Lung microvascular endothelial cell (primary cell): ENCODE results near the gene KLRC4. TPM values are rescaled to one million over a fixed set of nuclear protein-coding genes. Genes with fewer than 3 reads are reported as not detected.
A peak's percentile ranks its signal among the peaks of the same experiment; 100 is the strongest.
"Not testable (repeated sequence)": the region's sequence is repeated elsewhere in the genome, so short reads cannot be mapped to it uniquely, and the experiment has no call there.

Experiments
- DNase-seq, 2 donors: peaks; one replicate each; pipeline versions ENCODE4 v3.0.0 to v3.0.0-alpha.2; 2010; ENCODE audit warnings: low read depth in 2 of 2
- total RNA-seq: library from RNA; depleted of rRNA; stranded (reverse); fragments of >200 nt; gene quantifications from 2 replicates; pipeline ENCODE4 v1.2.1, GENCODE V29; 2014

The KLRC4 gene
- not detected in 2 replicates for total RNA-seq

- peak in 1 of 2 donors; percentile 59 for DNase-seq
Observed at GRCh38 chr12:10409392-10409791, at the start of gene KLRC4. TSS of gene KLRC4 (minus strand) at chr12:10409757. CDS start at chr12:10409575, 182 bp downstream.

DNA sequence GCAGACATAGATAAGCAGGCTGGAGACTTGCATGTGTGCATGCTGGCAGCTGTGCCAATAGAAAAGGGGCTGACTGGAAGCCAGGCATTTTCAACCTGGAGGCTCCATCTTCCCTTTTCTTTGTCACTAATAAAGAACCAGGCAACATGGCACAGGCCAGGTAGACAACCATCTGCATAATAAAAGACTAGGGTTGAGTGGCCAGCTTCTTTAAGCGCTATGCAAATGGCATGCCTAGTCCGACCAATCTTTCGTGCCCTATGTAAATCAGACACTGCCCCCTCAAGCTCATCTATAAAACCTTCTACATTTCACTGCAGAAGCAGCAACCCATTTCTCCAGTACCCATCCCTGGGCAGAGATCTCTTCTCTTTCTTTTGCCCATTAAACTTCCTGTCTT lies 48.2 kb upstream of the KLRC4 start:
- no peak for DNase-seq

- DNase-seq, result no peak
Observed at GRCh38 chr12:10456856-10457255, 47.3 kb upstream of the KLRC4 start.

DNA sequence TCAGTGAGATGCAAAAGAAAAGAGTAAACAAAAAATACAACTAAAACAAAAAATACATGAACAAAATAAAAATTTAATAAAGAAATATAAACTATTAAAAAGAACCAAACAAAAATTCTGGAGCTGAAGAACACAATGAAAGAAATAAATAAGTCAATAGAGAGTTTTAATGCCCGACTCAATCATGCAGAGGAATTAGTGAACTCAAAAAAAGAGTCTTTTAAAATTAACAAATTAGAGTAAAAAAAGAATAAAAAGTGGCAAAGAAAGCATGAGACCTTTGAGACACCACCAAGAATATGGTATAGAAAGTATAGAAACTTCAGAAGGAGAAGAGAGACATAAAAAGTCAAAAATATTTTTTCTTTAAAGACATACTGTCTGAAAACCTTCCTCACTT lies 46.2 kb upstream of the KLRC4 start:
- DNase-seq, result no peak

DNA sequence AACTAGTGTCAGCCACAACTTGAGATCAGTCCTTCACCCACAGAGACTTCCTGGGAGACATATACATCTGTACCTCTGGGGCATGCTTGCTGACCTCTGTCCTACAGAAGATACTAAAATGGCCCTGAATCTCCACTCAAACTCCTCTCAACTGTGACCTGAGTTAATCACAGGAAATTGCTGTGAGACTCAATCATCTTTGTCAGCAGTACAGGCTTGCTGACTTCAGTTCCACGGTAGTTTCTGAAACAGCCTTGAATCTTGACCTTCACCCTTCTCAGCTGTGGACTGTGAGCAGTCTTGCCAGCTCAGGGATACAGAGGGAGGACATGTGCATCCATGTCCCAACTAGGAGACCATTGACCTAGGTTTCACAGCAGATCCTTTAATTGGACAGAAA lies 45.0 kb upstream of the KLRC4 start:
- DNase-seq, result peak in 1 of 2 donors; percentile 28

- DNase-seq, result no peak
Observed at GRCh38 chr12:10453156-10453555, 43.6 kb upstream of the KLRC4 start, which contains the start of gene KLRC1. TSS of gene KLRC1 (minus strand) at chr12:10453377. CDS start at chr12:10451156, 2,221 bp downstream.

DNA sequence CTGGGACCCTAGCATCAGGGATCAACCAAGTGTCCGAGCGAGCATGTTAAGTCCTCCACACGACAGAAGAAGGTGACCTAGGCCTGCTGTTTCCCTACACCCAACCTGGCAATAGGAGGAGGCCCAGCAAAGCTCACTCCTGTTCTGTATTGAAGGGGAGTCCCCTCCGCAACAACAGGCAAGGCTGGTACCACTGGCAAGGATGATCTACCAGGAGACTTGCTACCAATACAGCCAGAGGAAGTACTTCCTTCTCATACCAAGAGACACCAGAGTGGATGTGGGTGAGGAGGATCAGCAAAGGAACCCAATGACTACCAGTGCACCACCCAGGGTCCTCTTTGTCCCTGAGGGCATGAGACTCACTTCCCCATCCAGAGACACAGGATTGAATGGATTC lies 38.7 kb upstream of the KLRC4 start:
- DNase-seq, result no peak

DNA sequence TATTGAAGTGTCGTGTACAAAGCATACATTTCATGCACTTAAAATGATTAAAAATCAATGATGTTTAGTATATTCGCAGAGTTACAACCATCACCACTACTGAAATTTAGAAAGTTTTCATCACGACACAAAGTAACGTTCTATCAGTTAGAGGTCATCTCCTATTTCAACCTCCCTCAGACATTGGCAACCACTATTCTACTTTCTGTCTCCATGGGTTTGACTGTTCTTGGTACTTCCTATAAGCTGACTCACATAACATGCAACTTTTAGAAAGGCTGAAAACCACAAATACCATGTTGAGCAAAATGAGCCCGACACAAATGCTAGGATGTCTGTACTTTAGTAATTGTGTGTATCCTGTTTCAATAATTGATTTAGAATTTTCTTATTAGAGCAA lies 36.5 kb upstream of the KLRC4 start:
- not testable (repeated sequence) for DNase-seq

GRCh38 chr12:10441144-10441543 lies 31.6 kb upstream of the KLRC4 start:
- not testable (repeated sequence) for DNase-seq

- not testable (repeated sequence) for DNase-seq
Observed at GRCh38 chr12:10439608-10440274, 30.2 kb upstream of the KLRC4 start.

DNA sequence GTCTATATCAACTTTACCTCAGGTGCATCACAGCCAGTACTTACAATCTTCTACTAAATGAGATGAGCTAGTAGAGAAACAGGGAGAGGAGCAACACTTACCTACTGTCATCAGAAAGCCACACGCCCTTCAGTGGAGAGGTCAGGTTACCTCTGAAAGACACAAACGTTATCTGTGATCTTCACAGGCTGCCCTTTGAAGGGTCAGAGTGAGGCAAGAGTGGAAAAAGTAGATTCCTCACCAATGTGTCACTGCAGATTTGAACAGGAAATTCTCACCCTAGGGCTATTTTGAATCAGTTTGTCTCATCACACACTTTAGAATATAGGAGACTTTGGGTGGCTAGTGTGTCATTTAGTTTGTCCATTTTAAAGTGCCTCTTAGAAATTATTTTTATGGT lies 28.0 kb upstream of the KLRC4 start:
- DNase-seq, result not testable (repeated sequence)

DNA sequence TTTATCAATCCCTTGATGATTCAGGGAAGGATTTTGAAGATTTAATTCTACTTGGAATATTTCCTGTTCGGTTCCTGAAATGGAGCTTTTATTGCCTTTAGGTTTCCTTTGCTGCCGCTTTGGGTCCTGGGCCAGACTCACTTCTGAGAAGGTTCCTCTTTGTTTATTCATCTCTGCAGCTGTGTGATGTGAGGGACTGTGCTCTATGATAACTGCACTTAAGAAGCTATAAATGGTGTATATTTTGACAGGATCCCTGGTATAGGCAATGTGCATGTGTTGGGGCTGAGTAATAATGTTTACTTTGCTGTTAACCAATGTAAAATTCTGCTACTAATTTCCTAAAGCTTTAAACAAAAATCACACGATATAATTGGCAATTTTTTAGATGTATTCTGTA lies 26.3 kb upstream of the KLRC4 start, which contains the start of gene KLRC2:
TSS of gene KLRC2 (minus strand) at position 195 of the 400 bp plus-strand sequence. CDS start at position 171, 24 bp downstream.
- DNase-seq, result peak in 1 of 2 donors; percentile 76

DNA sequence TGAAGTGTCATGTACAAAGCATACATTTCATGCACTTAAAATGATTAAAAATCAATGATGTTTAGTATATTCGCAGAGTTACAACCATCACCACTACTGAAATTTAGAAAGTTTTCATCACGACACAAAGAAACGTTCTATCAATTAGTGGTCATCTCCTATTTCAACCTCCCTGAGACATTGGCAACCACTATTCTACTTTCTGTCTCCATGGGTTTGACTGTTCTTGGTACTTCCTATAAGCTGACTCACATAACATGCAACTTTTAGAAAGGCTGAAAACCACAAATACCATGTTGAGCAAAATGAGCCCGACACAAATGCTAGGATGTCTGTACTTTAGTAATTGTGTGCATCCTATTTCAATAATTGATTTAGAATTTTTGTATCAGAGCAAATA lies 21.1 kb upstream of the KLRC4 start:
- DNase-seq, result not testable (repeated sequence)

- not testable (repeated sequence) for DNase-seq
Observed at GRCh38 chr12:10425938-10426337, 16.4 kb upstream of the KLRC4 start.

GRCh38 chr12:10424260-10424899 lies 14.8 kb upstream of the KLRC4 start:
- DNase-seq, result not testable (repeated sequence)

- not testable (repeated sequence) for DNase-seq
Observed at GRCh38 chr12:10422159-10422558, 12.6 kb upstream of the KLRC4 start.

- DNase-seq, result peak in 1 of 2 donors; percentile 49
Observed at GRCh38 chr12:10420334-10420733, 10.8 kb upstream of the KLRC4 start, which contains the start of gene KLRC3. TSS of gene KLRC3 (minus strand) at chr12:10420595. CDS start at chr12:10420550, 45 bp downstream.

GRCh38 chr12:10408842-10409241 lies 715 bp downstream of the KLRC4 start:
- DNase-seq, result no peak

DNA sequence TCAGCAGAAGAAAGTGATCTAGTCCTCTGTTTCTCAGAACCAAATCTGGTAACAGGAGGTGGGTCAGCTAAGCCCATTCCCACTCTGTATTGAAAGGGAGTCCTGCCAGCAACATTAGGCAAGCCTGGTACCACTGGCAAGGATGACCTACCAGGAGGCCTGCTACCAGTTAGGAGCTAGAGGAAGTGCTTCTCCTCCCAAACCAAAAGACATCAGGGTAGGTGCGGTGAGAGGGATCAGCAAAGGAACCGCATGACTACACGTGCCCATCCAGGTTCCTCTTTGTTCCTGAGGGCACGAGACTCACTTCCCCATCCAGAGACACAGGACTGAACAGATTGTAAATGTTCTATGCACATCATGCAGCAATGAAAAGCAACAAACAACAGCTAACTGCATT lies 2.8 kb downstream of the KLRC4 start:
- no peak for DNase-seq

DNA sequence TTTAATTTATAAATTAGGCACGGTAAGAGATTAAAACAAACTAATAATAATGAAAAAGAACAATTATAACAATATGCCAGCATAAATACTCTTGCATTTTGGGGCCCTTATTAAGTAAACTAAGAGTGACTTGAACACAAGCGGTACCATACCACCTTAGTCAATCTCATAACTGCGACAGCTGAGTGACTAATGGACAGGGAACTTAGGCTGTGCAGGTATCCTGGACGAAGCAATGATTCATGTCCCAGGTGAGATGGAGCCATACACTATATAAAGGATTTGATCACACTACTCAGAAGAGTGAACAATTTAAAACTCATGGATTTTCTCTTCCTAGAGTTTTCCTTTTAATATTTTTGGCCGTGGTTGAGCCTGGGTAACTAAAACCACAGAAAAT lies 4.3 kb downstream of the KLRC4 start:
- no peak for DNase-seq

DNA sequence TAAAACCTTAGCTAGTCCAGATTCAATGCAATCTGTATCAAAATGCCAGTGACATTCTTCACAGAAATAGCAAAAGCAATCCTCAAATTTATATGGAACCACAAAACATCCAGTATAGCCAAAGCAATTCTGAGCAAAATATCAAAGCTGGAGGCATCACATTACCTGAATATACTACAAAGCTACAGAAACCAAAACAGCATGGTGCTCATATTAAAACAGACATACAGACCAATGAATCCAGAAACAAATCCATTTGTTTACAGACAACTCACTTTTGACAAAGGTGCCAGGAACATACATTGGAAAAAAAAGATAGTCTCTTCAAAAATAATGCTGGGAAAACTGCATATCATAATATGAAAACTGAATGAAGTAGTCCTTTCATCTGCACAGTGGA lies 4.8 kb downstream of the KLRC4 start:
- no peak for DNase-seq

DNA sequence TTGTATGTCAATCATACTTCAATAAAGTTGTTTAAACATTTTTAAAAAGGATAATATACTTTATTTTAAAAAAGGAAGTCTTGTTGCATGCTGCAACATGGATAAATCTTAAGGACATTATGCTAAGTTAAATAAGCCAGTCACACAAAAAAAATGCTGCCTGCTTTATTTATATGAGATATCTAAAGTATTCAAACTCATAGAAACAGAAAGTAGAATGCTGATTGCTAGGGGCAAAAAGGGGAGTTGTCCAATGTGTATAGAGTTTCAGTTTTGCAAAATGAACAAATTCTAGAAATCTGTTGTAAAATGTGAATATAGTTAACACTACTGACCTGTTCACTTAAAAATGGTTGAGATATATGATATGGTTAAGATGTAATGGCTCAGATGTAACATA lies 8.7 kb downstream of the KLRC4 start:
- DNase-seq, result no peak

- no peak for DNase-seq
Observed at GRCh38 chr12:10398168-10398567, 11.4 kb downstream of the KLRC4 start.
